Endothelial cell of umbilical vein (primary cell): Measurements from ENCODE around the gene PCDHGB7. TPM values are rescaled to one million over a fixed set of nuclear protein-coding genes. Genes with fewer than 3 reads are reported as not detected.
"Not testable (repeated sequence)": the region's sequence is repeated elsewhere in the genome, so short reads cannot be mapped to it uniquely, and the experiment has no call there.

ENCODE experiments used
- BruUV-seq: library from RNA; stranded (reverse); fragments of 400-500 nt; replicated peaks from 2 replicates; lab custom pipeline; 2021; lab: Mats Ljungman, UMichigan
- CTCF ChIA-PET: fragments of 300-600, 350-600 bp; sonication (Branson Sonifier 250); formaldehyde crosslinking; loops from one replicate; lab custom pipeline; 2021; ENCODE audit warnings: antibody characterized with exemption, inconsistent platforms; lab: Charles Lee
- POLR2A ChIA-PET: fragments of 300-600, 350-600 bp; sonication (Branson Sonifier 250); formaldehyde crosslinking; loops from one replicate; lab custom pipeline; 2021; ENCODE audit warnings: antibody characterized with exemption, inconsistent platforms; lab: Charles Lee
- DNase-seq: peaks from one replicate; pipeline ENCODE4 v3.0.0-alpha.2; 2011; ENCODE audit warnings: low read depth, low spot score
- FAIRE-seq: peaks from 2 replicates; lab custom pipeline; 2011; peaks lifted over from hg19 to GRCh38; lab: Jason Lieb, UNC
- H2AFZ ChIP-seq: 2 replicates; pipeline ENCODE4 v1.6.0; 2012; ENCODE audit warnings: low read depth, low read length, control low read depth, inconsistent platforms
- H3K27ac ChIP-seq: 2 replicates; pipeline ENCODE4 v1.5.1; 2011; ENCODE audit warnings: low read depth, mild to moderate bottlenecking, control low read depth, low read length, moderate library complexity; ENCODE audit not compliant: insufficient read depth
- H3K27me3 ChIP-seq, 2 experiments: 2 replicates each; pipeline versions ENCODE4 v1.6.0 to v1.6.1; 2011; ENCODE audit warnings: low read length in 2 of 2, mixed read lengths in 1 of 2; ENCODE audit not compliant: control insufficient read depth in 2 of 2, insufficient read depth in 2 of 2
- H3K36me3 ChIP-seq, 2 experiments: 2 replicates in 1 of 2; 3 replicates in 1 of 2; pipeline ENCODE4 v1.5.1; 2011; ENCODE audit warnings: low read length in 2 of 2, mild to moderate bottlenecking in 1 of 2, moderate library complexity in 1 of 2; ENCODE audit not compliant: control insufficient read depth in 2 of 2, insufficient read depth in 2 of 2; ENCODE audit errors: extremely low read depth in 1 of 2
- H3K4me1 ChIP-seq: 3 replicates; pipeline ENCODE4 v1.5.1; 2011; ENCODE audit warnings: mild to moderate bottlenecking, low read length; ENCODE audit not compliant: control insufficient read depth, insufficient read depth; ENCODE audit errors: extremely low read depth
- H3K4me2 ChIP-seq: 2 replicates; pipeline ENCODE4 v1.6.1; 2011; ENCODE audit warnings: low read length, control low read depth, mixed read lengths; ENCODE audit not compliant: insufficient read depth
- H3K4me3 ChIP-seq, 3 experiments: fragments of 200-600 bp in 1 of 3; sonication (generic), shearing (Covaris generic) in 1 of 3; replicated peaks in 1 of 3; 2 replicates each; pipeline ENCODE4 v1.5.1; 2011 to 2016; ENCODE audit warnings: control low read depth in 3 of 3, low read length in 3 of 3, mild to moderate bottlenecking in 2 of 3, inconsistent platforms in 1 of 3, low read depth in 1 of 3, moderate library complexity in 1 of 3; ENCODE audit not compliant: insufficient read depth in 1 of 3
- H3K79me2 ChIP-seq: 2 replicates; pipeline ENCODE4 v1.6.0; 2012; ENCODE audit warnings: low read length, inconsistent platforms; ENCODE audit not compliant: control insufficient read depth, insufficient read depth
- H3K9ac ChIP-seq: replicated peaks from 2 replicates; pipeline ENCODE3; 2011; ENCODE audit warnings: low read length, control low read depth; ENCODE audit not compliant: insufficient read depth; ENCODE audit errors: extremely low read depth
- H3K9me1 ChIP-seq: replicated peaks from 3 replicates; pipeline ENCODE4 v1.6.0; 2011; ENCODE audit warnings: mild to moderate bottlenecking, low read length; ENCODE audit not compliant: control insufficient read depth, insufficient read depth; ENCODE audit errors: extremely low read depth
- H3K9me3 ChIP-seq: replicated peaks from 2 replicates; pipeline ENCODE4 v1.5.1; 2012; ENCODE audit warnings: low read length, inconsistent platforms; ENCODE audit not compliant: control insufficient read depth, insufficient read depth
- H4K20me1 ChIP-seq: replicated peaks from 2 replicates; pipeline ENCODE3; 2011; ENCODE audit warnings: mild to moderate bottlenecking, low read length; ENCODE audit not compliant: control insufficient read depth, insufficient read depth; ENCODE audit errors: extremely low read depth
- CTCF ChIP-seq, 2 donors: IDR thresholded peaks; 1 replicate in 1 of 2; 2 replicates in 1 of 2; pipeline ENCODE4 v1.5.1; 2011; ENCODE audit warnings: low read length in 2 of 2, mild to moderate bottlenecking in 2 of 2, moderate library complexity in 2 of 2, control low read depth in 1 of 2, inconsistent platforms in 1 of 2, low read depth in 1 of 2; ENCODE audit not compliant: insufficient read depth in 1 of 2; ENCODE audit errors: extremely low read depth in 1 of 2
- EZH2 ChIP-seq: IDR thresholded peaks from 2 replicates; pipeline ENCODE4 v1.6.1; 2012; ENCODE audit warnings: borderline replicate concordance, low read depth, mild to moderate bottlenecking, moderate library complexity, low read length, inconsistent platforms; ENCODE audit not compliant: severe bottlenecking
- FOS ChIP-seq: IDR thresholded peaks from 2 replicates; pipeline ENCODE4 v1.6.1; 2011; ENCODE audit warnings: mild to moderate bottlenecking, low read length, moderate library complexity, borderline replicate concordance; ENCODE audit not compliant: insufficient read depth
- GATA2 ChIP-seq: IDR thresholded peaks from 2 replicates; pipeline ENCODE4 v1.7.0; 2011; ENCODE audit warnings: low read depth, mild to moderate bottlenecking, moderate library complexity, mixed read lengths, low read length; ENCODE audit not compliant: insufficient read length, insufficient read depth
- JUN ChIP-seq: IDR thresholded peaks from 2 replicates; pipeline ENCODE4 v1.6.1; 2011; ENCODE audit warnings: borderline replicate concordance, low read depth; ENCODE audit not compliant: insufficient read length, insufficient read depth
- MAX ChIP-seq: IDR thresholded peaks from 2 replicates; pipeline ENCODE4 v1.6.1; 2011; ENCODE audit not compliant: insufficient read depth, insufficient read length
- MYC ChIP-seq: IDR thresholded peaks from one replicate; pipeline ENCODE4 v1.6.1; 2011; ENCODE audit warnings: mild to moderate bottlenecking, low read depth, low read length
- POLR2A ChIP-seq: IDR thresholded peaks from 2 replicates; pipeline ENCODE4 v1.6.1; 2012; ENCODE audit warnings: low read depth, mild to moderate bottlenecking, control low read depth, low read length
- POLR2AphosphoS5 ChIP-seq: IDR thresholded peaks from 2 replicates; pipeline ENCODE4 v1.6.1; 2012; ENCODE audit warnings: low read depth, mild to moderate bottlenecking, control low read depth, low read length, moderate library complexity; ENCODE audit not compliant: insufficient read depth
- dilution Hi-C: fragments of 300-500 bp; cut with MboI; formaldehyde crosslinking; loops from one replicate; pipeline ENCODE4 v1.15.0; 2019; ENCODE audit warnings: low sequenced_read_pairs; ENCODE audit not compliant: extremely low pct_ligation_motif_present
- intact Hi-C: fragments of 100-400 bp; cut with micrococcal nuclease; formaldehyde crosslinking; loops from one replicate; pipeline ENCODE4 v1.10.0; 2022
- polyA plus RNA-seq, 4 experiments: library from polyadenylated mRNA; depleted of rRNA in 3 of 4; stranded (reverse) in 3 of 4; unstranded in 1 of 4; fragments of >200 nt; gene quantifications; 2 replicates each; pipeline versions ENCODE4 v1.2.1 to v1.2.3, GENCODE V29; 2011 to 2012; ENCODE audit warnings: missing spikeins in 1 of 4
- total RNA-seq: library from RNA; stranded (reverse); gene quantifications from 2 replicates; pipeline ENCODE4 v1.2.3, GENCODE V29; 2021

The PCDHGB7 gene
- total and polyA plus RNA-seq, 2 donors (not counting 3 experiments of a cell fraction or from before 2014, with no cell fraction given): 6.5 to 13.0 TPM

- H3K9ac ChIP-seq, H3K9me3 ChIP-seq, H2AFZ ChIP-seq, intact Hi-C loops, H3K27ac ChIP-seq, H3K36me3 ChIP-seq, H4K20me1 ChIP-seq, POLR2A ChIA-PET, H3K9me1 ChIP-seq, H3K4me2 ChIP-seq, H3K4me3 ChIP-seq, H3K79me2 ChIP-seq, BruUV-seq, FAIRE-seq, dilution Hi-C loops, DNase-seq: not testable (repeated sequence)
- H3K4me1 ChIP-seq: peaks cover 17% of the 10 kb centered on the region
- peaks cover 17 to 28% of the 10 kb centered on the region in 2 experiments for H3K27me3 ChIP-seq
- CTCF ChIA-PET: interaction anchor here (1.2 to 6.8 kb wide), 6 partner anchors 11 to 131 kb away, joined by 3 to 308 read pairs (median 125); partner anchors contain the start of genes PCDHGA11 and PCDHGB7
Observed at GRCh38 chr5:141432726-141433125, 15.2 kb downstream of the PCDHGB7 start.

- intact Hi-C loops (no loop called here), dilution Hi-C loops (no loop called here)
- CTCF ChIA-PET: interaction anchor here (1.0 to 6.8 kb wide), 3 partner anchors 13 to 77 kb away, joined by 3 to 158 read pairs (median 4); partner anchors contain the start of genes PCDHGA11 and PCDHGC3
- Histone ChIP-seq H3K79me2 (no peaks in the 10 kb centered on the region), H4K20me1 (no peaks in the 10 kb centered on the region), H3K36me3 (no peaks in the 10 kb centered on the region), H3K9me3 (no peaks in the 10 kb centered on the region), H3K27me3 (peaks cover 15 to 20% of the 10 kb centered on the region in 2 experiments), H3K4me2 (no peak overlapping the region), H3K9ac (no peak overlapping the region), H2AFZ (no peak overlapping the region), H3K4me1 (peaks cover 17% of the 10 kb centered on the region), H3K4me3 (no peak overlapping the region), H3K9me1 (no peaks in the 10 kb centered on the region), H3K27ac (no peak overlapping the region)
- no peak for FAIRE-seq
- POLR2A ChIA-PET: no interaction called here
- no TSS peak for BruUV-seq
- TF ChIP-seq JUN (no peak), EZH2 (no peak), FOS (no peak), CTCF (IDR thresholded peaks at IDR 0.05; ENCODE audit: extremely low read depth in 1 of 2, insufficient read depth in 1 of 2, low read depth in 1 of 2, low read length in 2 of 2) (no peak), POLR2AphosphoS5 (no peak), GATA2 (no peak), MYC (no peak), MAX (no peak), POLR2A (no peak)
- DNase-seq: no peak
Observed at GRCh38 chr5:141434006-141434405, 16.5 kb downstream of the PCDHGB7 start.
